HG02943 (cell line): ENCODE measurements around the gene EPB41L2.

Experiments used
- ATAC-seq: cut with Tn5 transposase; IDR thresholded peaks from one replicate; pipeline ENCODE4 v1.9.1; 2021; ENCODE audit warnings: mild to moderate bottlenecking, low read depth, moderate library complexity; ENCODE audit not compliant: unreplicated experiment

The EPB41L2 gene

GRCh38 chr6:131062241-131063027 is 611 bp downstream of the EPB41L2 start:
- peak; percentile 22 for ATAC-seq

- no peak for ATAC-seq
These were observed 1.3 kb downstream of the EPB41L2 start for GRCh38 chr6:131061751-131062119.

- ATAC-seq = no peak
These were observed 1.8 kb downstream of the EPB41L2 start for GRCh38 chr6:131061041-131061750.

GRCh38 chr6:131060311-131060710 is 2.7 kb downstream of the EPB41L2 start:
- no peak for ATAC-seq

DNA sequence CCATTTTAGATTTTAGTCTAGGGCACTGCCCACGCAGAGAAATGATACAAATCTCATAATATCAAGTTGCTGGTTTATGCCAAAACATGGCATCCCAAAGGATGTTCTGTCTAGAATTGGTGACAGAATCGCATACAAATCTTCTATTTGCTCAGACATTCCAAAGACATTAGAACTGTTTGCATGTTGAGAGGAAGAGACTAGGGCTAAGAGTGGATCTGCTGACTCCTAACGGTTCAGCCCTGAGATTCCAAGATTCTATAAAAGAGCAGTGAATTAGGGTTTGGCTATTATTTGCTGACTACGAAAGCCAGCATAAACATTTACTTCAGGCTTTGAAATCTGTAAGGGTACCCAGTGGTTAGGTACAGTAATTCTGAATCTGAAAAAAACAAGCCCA is 3.6 kb downstream of the EPB41L2 start:
- ATAC-seq = no peak

DNA sequence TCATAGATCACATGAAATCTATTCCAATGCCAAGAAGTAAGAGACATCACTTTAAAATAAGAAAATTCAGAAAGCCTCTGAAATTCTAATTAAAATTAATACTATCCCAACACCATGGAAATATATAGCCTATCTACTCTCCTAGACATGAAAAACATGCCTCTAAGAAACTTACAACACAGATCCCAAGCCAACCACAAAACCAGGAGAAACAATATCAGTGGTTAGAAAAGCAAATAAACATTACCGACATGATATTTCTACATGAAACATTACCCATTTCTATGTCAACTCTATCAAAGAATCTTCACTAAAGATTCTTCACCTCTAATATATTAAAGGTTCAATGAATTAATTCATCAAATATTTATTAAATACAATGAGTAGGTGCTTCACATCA is 4.8 kb downstream of the EPB41L2 start:
- ATAC-seq = no peak

DNA sequence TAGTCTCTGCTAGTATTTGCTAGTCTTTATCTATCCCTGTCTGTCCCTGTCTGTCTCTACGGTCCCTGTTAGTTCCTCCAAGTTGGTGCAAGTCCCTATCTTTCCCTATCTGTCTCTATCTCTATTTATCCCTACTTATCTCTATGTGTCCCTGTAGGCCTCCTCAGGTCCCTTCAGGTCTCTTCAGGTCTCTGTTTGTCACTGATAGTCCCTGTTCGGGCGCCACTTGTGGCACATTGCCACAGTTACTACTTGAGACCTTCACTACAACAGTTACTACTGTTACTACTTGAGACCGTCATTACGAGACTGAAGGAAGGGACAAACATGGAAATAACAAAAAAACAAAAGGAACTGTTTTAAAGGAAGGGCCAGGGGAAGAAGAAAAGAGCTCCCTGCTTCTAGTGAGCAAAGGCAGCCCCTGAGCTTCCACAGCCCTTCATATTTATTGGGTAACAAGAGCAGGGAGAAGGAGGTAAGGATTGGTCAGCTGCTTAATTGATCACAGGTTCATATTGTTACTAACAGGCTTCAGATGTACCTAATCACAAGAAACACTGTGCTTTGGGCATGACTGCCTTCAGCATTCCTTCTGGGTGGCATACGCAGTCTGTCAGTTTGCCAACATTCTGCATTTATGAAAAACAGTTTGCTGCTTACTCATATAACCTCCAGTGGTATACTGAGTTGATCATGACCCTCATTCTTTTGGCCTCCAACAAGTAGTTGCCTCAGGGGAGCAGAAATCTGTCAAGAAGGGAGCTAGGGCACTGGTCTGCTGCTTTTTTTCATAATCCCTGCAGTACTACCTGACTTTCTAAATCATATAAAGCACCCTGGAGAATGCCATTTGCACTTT is 8.4 kb downstream of the EPB41L2 start:
- ATAC-seq = no peak

DNA sequence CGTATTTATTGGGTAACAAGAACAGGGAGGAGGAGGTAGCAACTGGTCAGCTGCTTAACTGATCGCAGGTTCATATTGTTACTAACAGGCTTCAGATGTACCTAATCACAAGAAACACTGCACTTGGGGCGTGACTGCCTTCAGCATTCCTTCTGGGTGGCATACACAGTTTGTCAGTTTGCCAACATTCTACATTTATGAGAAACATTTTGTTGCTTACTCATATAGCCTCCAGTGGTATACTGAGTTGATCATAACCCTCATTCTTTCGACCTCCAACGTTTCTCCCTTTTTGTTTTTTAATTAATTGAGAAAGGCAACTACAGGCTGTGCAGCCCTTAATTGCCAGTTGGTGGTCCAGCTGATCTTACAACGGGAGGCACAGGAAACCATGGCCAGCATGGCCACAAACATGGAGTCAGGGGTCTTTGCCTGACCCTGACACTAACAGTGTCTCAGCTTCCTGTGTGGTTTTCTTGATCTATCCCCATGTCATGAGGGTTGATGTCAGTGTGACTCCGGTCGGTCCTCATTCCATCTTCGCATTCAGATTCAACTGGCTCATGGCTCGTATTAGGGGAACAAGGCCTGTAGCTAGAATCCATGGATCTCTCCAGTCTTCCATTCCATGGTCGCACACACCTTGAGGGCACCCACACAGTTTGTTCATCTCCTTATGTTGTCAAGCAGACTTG is 9.4 kb downstream of the EPB41L2 start:
- ATAC-seq = no peak

GRCh38 chr6:131052181-131052580 is 10.9 kb downstream of the EPB41L2 start:
- ATAC-seq = no peak

- ATAC-seq = no peak
These were observed 11.7 kb downstream of the EPB41L2 start for GRCh38 chr6:131051341-131051740.

- ATAC-seq = no peak
These were observed 13.4 kb downstream of the EPB41L2 start for GRCh38 chr6:131049608-131050007.

GRCh38 chr6:131048933-131049515 is 14.0 kb downstream of the EPB41L2 start:
- ATAC-seq = no peak

DNA sequence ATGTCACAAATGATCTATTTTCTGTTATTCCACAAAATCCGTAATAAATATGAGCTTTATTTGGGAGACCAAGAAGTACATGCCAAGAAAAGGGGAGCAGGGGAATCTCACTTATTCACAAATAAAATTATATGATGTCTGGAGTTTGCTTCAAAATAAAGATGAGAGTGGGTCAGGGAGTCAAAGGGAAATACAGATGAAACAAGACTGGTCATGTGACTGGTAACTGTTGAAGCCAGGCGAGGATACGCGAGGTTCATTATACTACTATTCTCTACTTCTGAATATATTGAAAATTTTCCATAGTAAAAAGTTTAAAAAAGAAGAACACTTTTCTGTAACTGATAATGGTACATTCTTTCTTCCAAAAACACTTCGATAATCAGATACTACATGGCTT is 14.6 kb downstream of the EPB41L2 start:
- ATAC-seq = no peak

- no peak for ATAC-seq
These were observed 17.9 kb downstream of the EPB41L2 start for GRCh38 chr6:131045139-131045538.

- no peak for ATAC-seq
These were observed 19.1 kb downstream of the EPB41L2 start for GRCh38 chr6:131043902-131044447.

- ATAC-seq = no peak
These were observed 20.4 kb downstream of the EPB41L2 start for GRCh38 chr6:131042664-131043063.

DNA sequence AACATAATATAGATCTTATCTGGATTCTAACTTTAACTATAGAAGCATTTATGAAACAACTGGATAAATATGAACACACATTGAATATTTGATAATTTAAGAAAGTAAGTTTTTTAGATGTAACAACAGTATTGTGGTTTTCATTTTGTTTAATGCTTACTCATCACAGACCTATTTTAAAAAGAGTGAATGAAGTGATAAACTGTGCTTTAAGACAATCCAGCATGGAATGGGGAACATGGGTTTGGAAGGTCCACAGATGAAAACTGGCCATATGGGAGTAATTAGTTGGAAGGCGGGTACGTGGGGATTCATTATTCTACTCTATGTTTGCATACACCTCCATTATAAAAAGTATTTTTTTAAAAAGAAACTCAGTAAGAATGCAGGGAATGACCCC is 21.2 kb downstream of the EPB41L2 start:
- no peak for ATAC-seq

GRCh38 chr6:131040866-131041265 is 22.2 kb downstream of the EPB41L2 start:
- no peak for ATAC-seq

GRCh38 chr6:131039345-131039680 is 23.7 kb downstream of the EPB41L2 start:
- no peak for ATAC-seq
